HEK293T (cell line): ENCODE measurements around the gene GEMIN8.

Experiments used
- CTCF ChIA-PET: fragments of 350-600 bp; formaldehyde crosslinking; extraction: SDS; loops from one replicate; lab custom pipeline; 2021; ENCODE audit warnings: antibody characterized with exemption, inconsistent platforms; lab: Yijun Ruan, JAX
- POLR2A ChIA-PET: fragments of 350-600 bp; formaldehyde crosslinking; extraction: SDS; loops from one replicate; lab custom pipeline; 2020; ENCODE audit warnings: antibody characterized with exemption, inconsistent platforms; lab: Yijun Ruan, JAX
- DNase-seq: peaks from one replicate; pipeline ENCODE4 v3.0.0; 2012; ENCODE audit warnings: mixed read lengths; ENCODE audit errors: extremely low spot score
- ARNT ChIP-seq: fragments of 450-650 bp; IDR thresholded peaks from 2 replicates; pipeline ENCODE4 v1.6.1; 2017; ENCODE audit warnings: mild to moderate bottlenecking
- BHLHE40 ChIP-seq: fragments of 450-650 bp; IDR thresholded peaks from 2 replicates; pipeline ENCODE4 v1.6.1; 2016; ENCODE audit warnings: mild to moderate bottlenecking, moderate library complexity, borderline replicate concordance
- CTBP1 ChIP-seq: fragments of 450-650 bp; IDR thresholded peaks from 2 replicates; pipeline ENCODE4 v1.6.1; 2016; ENCODE audit warnings: borderline replicate concordance
- ELF4 ChIP-seq: fragments of 450-650 bp; IDR thresholded peaks from 2 replicates; pipeline ENCODE4 v1.6.1; 2017; ENCODE audit warnings: antibody characterized with exemption
- FOXA1 ChIP-seq: fragments of 450-650 bp; IDR thresholded peaks from 2 replicates; pipeline ENCODE4 v1.6.1; 2016; ENCODE audit warnings: mild to moderate bottlenecking
- FOXK2 ChIP-seq: fragments of 450-650 bp; IDR thresholded peaks from 2 replicates; pipeline ENCODE4 v1.6.1; 2016; ENCODE audit warnings: mild to moderate bottlenecking
- FOXM1 ChIP-seq: fragments of 450-650 bp; IDR thresholded peaks from 2 replicates; pipeline ENCODE4 v1.6.1; 2017; ENCODE audit warnings: mild to moderate bottlenecking, borderline replicate concordance
- HDGF ChIP-seq: fragments of 450-650 bp; IDR thresholded peaks from 2 replicates; pipeline ENCODE4 v1.6.1; 2017; ENCODE audit warnings: antibody characterized with exemption, borderline replicate concordance
- L3MBTL2 ChIP-seq: fragments of 450-650 bp; conservative IDR thresholded peaks from 2 replicates; pipeline ENCODE4 v1.6.1; 2016; ENCODE audit warnings: mild to moderate bottlenecking
- LEF1 ChIP-seq: fragments of 450-650 bp; IDR thresholded peaks from 2 replicates; pipeline ENCODE4 v1.6.1; 2017; ENCODE audit warnings: mild to moderate bottlenecking, borderline replicate concordance
- NFRKB ChIP-seq: fragments of 450-650 bp; IDR thresholded peaks from 2 replicates; pipeline ENCODE4 v1.6.1; 2016; ENCODE audit warnings: mild to moderate bottlenecking, moderate library complexity
- PKNOX1 ChIP-seq: fragments of 450-650 bp; IDR thresholded peaks from 2 replicates; pipeline ENCODE4 v1.6.1; 2016
- SP1 ChIP-seq: fragments of 450-650 bp; IDR thresholded peaks from 2 replicates; pipeline ENCODE4 v1.6.1; 2017
- SUZ12 ChIP-seq: fragments of 450-650 bp; IDR thresholded peaks from 2 replicates; pipeline ENCODE4 v1.6.1; 2016; ENCODE audit warnings: mild to moderate bottlenecking
- TARDBP ChIP-seq: fragments of 450-650 bp; IDR thresholded peaks from 2 replicates; pipeline ENCODE4 v1.6.1; 2016
- ZNF384 ChIP-seq: fragments of 450-650 bp; IDR thresholded peaks from 2 replicates; pipeline ENCODE4 v1.6.1; 2016

GEMIN8 gene

DNA sequence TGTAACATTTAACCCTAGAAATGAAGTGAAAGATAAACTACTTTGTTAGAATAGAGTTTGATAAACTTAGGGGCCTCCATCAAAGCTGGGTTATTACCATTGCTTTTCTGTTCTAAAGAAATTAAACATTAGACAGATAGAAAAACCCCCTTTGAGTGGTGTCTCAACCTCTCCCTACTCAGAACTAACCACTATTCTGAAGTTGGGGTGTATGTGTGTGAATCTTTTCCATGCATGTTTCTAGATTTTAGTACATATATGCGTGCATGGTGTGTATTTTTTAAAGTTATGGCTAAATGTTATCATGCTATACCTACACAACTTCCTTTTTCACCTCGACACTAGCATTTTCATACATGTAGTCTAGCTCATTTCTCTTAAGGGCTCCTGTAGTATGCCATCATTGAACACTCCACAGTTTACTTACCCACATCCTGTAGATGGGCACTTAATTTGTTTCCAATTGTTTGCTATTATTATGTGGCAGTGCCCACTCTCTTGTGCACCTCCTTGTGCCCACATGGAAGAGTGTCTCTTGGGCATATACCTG is 25.7 kb downstream of the GEMIN8 start:
- TF ChIP-seq ZNF384 (no peak), NFRKB (no peak), ELF4 (no peak), SUZ12 (no peak)
- no peak for DNase-seq
- ChIA-PET POLR2A (no interaction called here), CTCF (no interaction called here)

- CTCF ChIA-PET, result no interaction called here
- POLR2A ChIA-PET, result no interaction called here
- DNase-seq, result no peak
- TF ChIP-seq FOXM1 (no peak), TARDBP (no peak), ELF4 (no peak), SUZ12 (no peak), BHLHE40 (no peak), FOXK2 (no peak), HDGF (no peak), NFRKB (no peak), CTBP1 (no peak), ARNT (no peak), PKNOX1 (no peak), LEF1 (no peak), L3MBTL2 (no peak)
These were observed 26.7 kb downstream of the GEMIN8 start for GRCh38 chrX:14003028-14003427.

GRCh38 chrX:13996650-13997049 is 33.0 kb downstream of the GEMIN8 start:
- no peak for DNase-seq
- CTCF ChIA-PET, result no interaction called here
- TF ChIP-seq L3MBTL2 (no peak), FOXA1 (no peak), TARDBP (no peak), SUZ12 (no peak), PKNOX1 (no peak), CTBP1 (no peak), LEF1 (no peak), NFRKB (no peak), SP1 (no peak), FOXM1 (no peak), BHLHE40 (no peak), ARNT (no peak), ELF4 (no peak), HDGF (no peak)
- POLR2A ChIA-PET, result no interaction called here

GRCh38 chrX:13994536-13995080 is 35.1 kb downstream of the GEMIN8 start:
- TF ChIP-seq ELF4 (no peak), FOXK2 (no peak)
- POLR2A ChIA-PET, result no interaction called here
- no peak for DNase-seq
- CTCF ChIA-PET, result interaction anchor here (0.6 kb wide), 1 partner anchor 74 kb away, joined by 3 read pairs; no protein-coding TSS in a partner anchor

DNA sequence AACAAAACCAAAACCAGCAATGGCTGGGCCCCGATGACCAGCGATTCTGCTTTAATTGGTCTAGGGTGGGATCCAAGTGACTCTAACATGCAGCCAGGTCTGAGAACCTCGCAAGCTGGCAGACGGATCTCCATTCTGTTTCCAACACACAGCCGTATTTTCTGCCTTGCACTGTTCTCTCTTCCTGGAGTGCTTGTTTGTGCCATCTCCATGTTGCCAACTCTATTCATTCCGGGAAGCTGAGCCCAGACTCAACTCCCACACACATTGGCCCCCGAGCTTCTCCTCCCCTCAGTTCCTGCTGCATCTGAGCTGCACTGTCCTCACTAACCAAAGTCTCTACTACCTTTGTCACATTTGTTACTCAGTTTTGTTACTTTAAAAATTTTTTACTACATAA is 35.6 kb downstream of the GEMIN8 start:
- no peak for TF ChIP-seq SP1
- POLR2A ChIA-PET, result no interaction called here
- CTCF ChIA-PET, result no interaction called here
- no peak for DNase-seq

DNA sequence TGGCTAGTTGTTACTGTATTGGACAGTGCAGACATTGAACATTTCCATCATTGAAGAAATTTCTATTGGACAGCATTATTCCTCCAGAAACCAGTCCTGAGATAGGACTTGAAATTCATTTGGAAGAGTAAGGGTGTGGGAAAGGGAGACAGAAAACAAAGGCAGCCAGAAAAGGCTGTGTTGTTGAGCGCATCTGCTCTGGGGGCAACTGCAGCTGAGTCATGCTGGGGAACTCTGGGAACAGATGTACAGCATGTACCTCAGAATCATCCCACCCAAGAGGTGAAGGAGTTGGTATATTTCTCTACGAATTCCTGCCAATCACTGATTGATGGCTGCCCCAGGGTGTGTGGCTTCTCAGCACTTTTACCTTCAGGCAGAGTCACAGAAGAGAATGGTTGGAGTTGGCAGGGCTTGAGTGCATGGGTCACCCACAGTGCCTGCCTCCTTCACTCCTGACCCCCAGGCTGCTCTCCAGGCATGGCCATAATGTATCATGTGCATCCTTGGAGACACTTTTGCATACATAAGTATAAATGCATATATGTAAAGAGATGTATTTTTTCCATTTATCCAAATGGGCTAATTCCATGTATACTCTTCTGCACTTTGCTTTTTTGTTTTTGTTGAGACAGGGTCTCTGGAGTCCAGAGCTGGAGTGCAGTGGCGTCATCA is 39.4 kb downstream of the GEMIN8 start:
- ChIA-PET POLR2A (no interaction called here), CTCF (no interaction called here)
- no peak for DNase-seq
- TF ChIP-seq L3MBTL2 (no peak), LEF1 (no peak), ELF4 (no peak), FOXK2 (no peak), SUZ12 (no peak)

GRCh38 chrX:13985697-13986435 is 43.8 kb downstream of the GEMIN8 start:
- no peak for DNase-seq
- ChIA-PET CTCF (no interaction called here), POLR2A (no interaction called here)
- no peak for TF ChIP-seq SUZ12
- TF ChIP-seq L3MBTL2, result no peak
- no peak for TF ChIP-seq FOXA1
- no peak for TF ChIP-seq HDGF
- no peak for TF ChIP-seq PKNOX1
- no peak for TF ChIP-seq SP1
- TF ChIP-seq LEF1, result no peak
- no peak for TF ChIP-seq ELF4
- TF ChIP-seq CTBP1, result no peak
